Astrocyte (in vitro differentiated cells and primary cell): Measurements from ENCODE around the gene ZDHHC11B.
"Not testable (repeated sequence)": the region's sequence is repeated elsewhere in the genome, so short reads cannot be mapped to it uniquely, and the experiment has no call there.

Experiments used
- EZH2 ChIP-seq: IDR thresholded peaks from 2 replicates; pipeline ENCODE4 v1.6.1; 2012; ENCODE audit warnings: mild to moderate bottlenecking, low read length, inconsistent platforms; ENCODE audit not compliant: insufficient read depth
- TF ChIP-seq, protein P1 (sequence below): IDR thresholded peaks from 2 replicates; pipeline ENCODE4 v1.5.1; 2011; ENCODE audit warnings: low read depth, mild to moderate bottlenecking, inconsistent platforms, low read length, moderate library complexity; ENCODE audit not compliant: insufficient read depth

DNA sequence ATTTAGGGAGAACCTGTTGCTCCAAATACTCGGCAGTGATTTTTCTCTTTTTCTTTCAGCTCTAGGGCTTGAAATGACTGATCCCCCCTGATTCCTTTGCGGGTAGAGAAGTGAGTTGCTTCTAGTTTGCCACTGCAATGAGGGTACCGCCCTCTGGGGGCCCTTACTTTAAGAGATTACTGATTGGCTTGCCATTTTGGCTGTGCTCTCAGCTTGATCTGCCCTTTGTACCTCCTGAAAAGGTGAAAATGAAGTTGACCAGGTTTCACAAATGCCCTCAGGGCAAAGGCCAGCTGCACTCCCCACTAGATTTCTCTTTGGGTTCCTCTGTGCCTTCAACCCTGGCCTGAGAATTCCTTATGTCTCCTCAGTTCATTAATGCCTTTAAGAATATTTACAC, 70.8 kb downstream of the ZDHHC11B start:
- TF ChIP-seq, protein P1, sequence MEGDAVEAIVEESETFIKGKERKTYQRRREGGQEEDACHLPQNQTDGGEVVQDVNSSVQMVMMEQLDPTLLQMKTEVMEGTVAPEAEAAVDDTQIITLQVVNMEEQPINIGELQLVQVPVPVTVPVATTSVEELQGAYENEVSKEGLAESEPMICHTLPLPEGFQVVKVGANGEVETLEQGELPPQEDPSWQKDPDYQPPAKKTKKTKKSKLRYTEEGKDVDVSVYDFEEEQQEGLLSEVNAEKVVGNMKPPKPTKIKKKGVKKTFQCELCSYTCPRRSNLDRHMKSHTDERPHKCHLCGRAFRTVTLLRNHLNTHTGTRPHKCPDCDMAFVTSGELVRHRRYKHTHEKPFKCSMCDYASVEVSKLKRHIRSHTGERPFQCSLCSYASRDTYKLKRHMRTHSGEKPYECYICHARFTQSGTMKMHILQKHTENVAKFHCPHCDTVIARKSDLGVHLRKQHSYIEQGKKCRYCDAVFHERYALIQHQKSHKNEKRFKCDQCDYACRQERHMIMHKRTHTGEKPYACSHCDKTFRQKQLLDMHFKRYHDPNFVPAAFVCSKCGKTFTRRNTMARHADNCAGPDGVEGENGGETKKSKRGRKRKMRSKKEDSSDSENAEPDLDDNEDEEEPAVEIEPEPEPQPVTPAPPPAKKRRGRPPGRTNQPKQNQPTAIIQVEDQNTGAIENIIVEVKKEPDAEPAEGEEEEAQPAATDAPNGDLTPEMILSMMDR = not testable (repeated sequence)
- TF ChIP-seq EZH2 = not testable (repeated sequence)
